Fibroblast of mammary gland (primary cell): ENCODE measurements around the gene ARID1B.

Experiments used
- DNase-seq: peaks from one replicate; pipeline ENCODE4 v3.0.0-alpha.2; 2010; ENCODE audit warnings: low read depth
- H3K4me3 ChIP-seq: 2 replicates; pipeline ENCODE4 v1.5.1; 2011; ENCODE audit warnings: low read depth, mild to moderate bottlenecking, low read length, moderate library complexity; ENCODE audit not compliant: control insufficient read depth
- TF ChIP-seq, protein P1 (sequence below): conservative IDR thresholded peaks from 2 replicates; pipeline ENCODE4 v1.5.1; 2011; ENCODE audit warnings: low read depth, low read length, inconsistent platforms; ENCODE audit not compliant: control insufficient read depth, insufficient read depth

ARID1B gene

DNA sequence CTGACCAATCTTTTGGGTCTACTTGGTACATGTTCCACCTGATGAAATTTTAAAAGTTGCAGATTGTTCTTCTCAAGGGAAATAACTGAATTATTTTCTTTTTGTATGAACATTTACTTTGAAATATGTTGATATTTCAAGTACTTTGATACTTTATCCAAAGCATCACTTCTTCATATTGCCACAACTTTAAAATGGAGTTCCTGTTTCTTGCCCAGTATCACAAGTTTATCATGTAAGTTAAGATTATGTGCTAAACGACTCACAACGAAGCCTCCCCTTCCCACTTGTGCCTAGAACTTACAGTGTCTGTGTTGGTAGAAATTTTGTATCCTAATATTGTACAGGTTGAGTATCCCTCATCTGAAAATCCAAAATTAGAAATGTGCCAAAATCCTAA lies 108.4 kb downstream of the ARID1B start:
- DNase-seq = no peak
- H3K4me3 ChIP-seq = no peak overlapping the region
- TF ChIP-seq, protein P1, sequence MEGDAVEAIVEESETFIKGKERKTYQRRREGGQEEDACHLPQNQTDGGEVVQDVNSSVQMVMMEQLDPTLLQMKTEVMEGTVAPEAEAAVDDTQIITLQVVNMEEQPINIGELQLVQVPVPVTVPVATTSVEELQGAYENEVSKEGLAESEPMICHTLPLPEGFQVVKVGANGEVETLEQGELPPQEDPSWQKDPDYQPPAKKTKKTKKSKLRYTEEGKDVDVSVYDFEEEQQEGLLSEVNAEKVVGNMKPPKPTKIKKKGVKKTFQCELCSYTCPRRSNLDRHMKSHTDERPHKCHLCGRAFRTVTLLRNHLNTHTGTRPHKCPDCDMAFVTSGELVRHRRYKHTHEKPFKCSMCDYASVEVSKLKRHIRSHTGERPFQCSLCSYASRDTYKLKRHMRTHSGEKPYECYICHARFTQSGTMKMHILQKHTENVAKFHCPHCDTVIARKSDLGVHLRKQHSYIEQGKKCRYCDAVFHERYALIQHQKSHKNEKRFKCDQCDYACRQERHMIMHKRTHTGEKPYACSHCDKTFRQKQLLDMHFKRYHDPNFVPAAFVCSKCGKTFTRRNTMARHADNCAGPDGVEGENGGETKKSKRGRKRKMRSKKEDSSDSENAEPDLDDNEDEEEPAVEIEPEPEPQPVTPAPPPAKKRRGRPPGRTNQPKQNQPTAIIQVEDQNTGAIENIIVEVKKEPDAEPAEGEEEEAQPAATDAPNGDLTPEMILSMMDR = no peak

DNA sequence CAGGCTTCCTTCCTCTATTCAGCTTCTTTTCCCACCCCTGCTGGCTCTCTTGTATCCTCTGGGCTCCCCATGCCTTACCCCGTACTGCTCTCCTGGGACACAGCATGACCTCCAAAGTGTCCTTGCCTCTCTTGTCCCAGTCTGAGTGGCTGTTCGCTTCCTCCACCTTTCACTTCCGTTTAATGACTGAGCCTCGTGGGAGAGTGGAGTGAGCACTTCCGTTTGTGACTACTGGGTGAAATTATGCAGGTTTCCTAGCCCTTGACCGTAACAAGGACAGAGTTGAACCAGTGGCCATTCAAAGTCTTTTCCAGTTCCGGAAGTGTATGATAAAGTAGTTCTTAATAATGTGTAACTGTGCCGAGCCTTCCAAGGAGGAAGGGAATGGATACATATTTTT lies 109.2 kb downstream of the ARID1B start:
- TF ChIP-seq, protein P1 = no peak
- DNase-seq = peak; percentile 19

DNA sequence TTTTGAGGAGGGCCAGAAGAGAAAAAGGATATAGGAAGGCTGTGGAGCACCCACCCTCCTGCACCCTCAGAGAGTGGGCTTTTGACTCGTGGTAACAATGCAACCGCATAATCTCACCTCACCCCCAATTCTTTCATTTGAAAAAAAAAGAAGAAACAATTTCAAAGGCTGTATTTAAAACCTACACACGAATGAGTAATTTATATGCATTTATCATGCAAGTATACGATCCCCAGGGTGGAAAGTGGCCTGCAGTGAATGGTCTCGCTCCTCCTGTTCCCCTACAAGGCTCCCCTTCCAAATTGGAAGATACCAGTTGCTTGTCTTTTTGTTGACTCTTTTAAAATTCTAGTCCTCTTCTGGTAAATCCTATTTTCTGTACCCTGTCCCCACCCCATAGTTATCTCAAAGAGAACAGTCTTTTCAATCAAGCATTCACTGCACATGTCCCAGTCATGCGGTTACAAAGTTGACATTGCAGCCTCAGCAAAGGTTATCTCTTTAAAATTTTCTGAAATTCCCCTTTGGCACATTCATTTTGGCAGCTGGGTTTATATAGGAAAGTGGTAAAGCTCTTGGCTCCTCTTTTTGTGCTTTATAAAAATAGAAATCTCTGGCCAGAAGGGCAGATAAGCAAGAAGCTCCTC lies 110.6 kb downstream of the ARID1B start:
- TF ChIP-seq, protein P1 = no peak
- DNase-seq = no peak
- H3K4me3 ChIP-seq = no peak overlapping the region

More for the DNA sequence above, 109.2 kb downstream of the ARID1B start:
- no peak overlapping the region for H3K4me3 ChIP-seq

DNA sequence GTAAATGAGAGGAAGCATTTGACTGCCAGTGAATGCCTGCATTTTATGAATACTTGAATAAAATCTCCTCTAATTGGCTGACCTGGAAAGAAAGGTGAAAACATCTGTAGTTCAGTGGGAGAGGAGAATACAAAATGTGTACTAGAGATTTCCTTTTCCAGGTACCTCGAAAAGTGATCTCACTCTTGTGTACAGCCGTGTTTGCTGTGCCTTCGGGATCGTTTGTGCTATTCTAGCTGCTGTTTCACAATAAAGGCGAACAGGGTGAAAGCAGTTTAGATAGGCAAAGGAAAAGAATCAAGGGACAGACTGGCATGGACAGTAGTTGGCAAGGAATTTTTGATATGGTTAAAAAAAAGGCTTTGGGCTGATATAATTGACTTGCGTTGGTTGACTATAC lies 112.3 kb downstream of the ARID1B start:
- H3K4me3 ChIP-seq = no peak overlapping the region
- TF ChIP-seq, protein P1 = no peak
- DNase-seq = no peak

DNA sequence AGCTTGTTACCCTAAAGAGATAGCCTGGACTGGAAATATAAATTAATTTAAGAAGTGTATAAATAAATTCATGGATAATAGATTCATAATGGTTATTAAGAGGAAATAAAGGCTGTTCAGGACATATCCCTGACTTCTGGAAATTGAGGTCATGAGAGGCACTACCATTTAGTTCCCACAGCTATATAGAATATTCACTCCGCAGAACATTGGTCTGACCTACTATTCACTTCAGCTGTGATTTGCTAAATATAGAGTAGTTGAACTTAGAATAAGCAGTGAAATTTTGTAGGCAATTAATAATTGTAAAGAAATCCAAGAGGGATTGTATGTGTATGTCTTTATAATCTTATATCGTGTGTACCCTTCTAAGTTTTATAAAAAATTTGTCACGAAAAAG lies 112.8 kb downstream of the ARID1B start:
- no peak for DNase-seq
- no peak overlapping the region for H3K4me3 ChIP-seq
- TF ChIP-seq, protein P1 = no peak

DNA sequence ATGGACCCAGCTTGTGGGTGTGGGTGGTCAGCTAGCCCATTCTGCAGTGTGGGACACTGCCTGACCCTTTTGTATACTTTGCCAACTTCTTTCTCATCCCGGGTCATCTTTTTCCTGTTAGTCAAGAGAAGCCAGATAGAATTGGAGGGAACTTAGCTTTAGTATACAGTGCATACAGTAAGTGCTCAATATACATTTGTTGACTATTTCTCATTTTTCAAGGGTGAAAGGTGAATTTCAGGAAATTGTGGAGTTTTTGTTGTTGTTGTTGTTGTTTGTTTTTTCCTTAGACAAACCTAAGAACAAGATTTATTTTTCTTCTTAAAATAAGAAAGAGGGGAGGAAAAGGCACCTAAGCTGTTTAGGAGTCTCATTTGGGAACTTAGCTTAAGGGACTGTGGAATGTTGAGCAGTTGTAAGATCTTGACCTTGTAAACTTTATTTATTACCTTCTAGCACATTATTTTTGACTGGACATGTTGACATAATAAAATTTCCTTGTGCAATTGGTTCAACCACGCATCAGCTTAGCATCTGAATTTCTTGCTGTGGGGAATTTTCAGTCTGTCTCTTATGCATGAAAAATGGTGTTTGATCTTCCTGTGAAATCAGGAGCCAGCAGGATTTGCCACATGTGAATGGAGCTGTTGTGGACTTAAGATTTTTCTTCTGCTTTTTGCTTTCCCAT lies 113.6 kb downstream of the ARID1B start:
- DNase-seq = peak; percentile 36
- TF ChIP-seq, protein P1 = no peak
- no peak overlapping the region for H3K4me3 ChIP-seq
